H9 (cell line): ENCODE results near the gene XK. TPM values are rescaled to one million over a fixed set of nuclear protein-coding genes. Genes with fewer than 3 reads are reported as not detected.

Experiments
- DNase-seq: peaks from one replicate; pipeline ENCODE4 v3.0.0-alpha.2; 2017
- H2AFZ ChIP-seq: one replicate; pipeline ENCODE4 v1.6.1; 2013; ENCODE audit warnings: mild to moderate bottlenecking, low read length, control low read depth, moderate library complexity
- H2AK5ac ChIP-seq: 2 replicates; pipeline ENCODE4 v1.6.1; 2013; ENCODE audit warnings: low read length, control low read depth, mixed read lengths; ENCODE audit not compliant: insufficient read length
- H2BK120ac ChIP-seq: one replicate; pipeline ENCODE4 v1.6.1; 2013; ENCODE audit warnings: low read depth, mild to moderate bottlenecking, low read length, control low read depth, inconsistent platforms; ENCODE audit not compliant: poor library complexity, severe bottlenecking
- H2BK12ac ChIP-seq: 2 replicates; pipeline ENCODE4 v1.6.1; 2013; ENCODE audit warnings: low read length, control low read depth, mixed read lengths, low read depth; ENCODE audit not compliant: insufficient read length
- H2BK15ac ChIP-seq: 2 replicates; pipeline ENCODE4 v1.6.1; 2013; ENCODE audit warnings: low read depth, low read length, control low read depth
- H2BK20ac ChIP-seq: one replicate; pipeline ENCODE4 v1.6.1; 2013; ENCODE audit warnings: low read depth, mild to moderate bottlenecking, low read length, control low read depth, inconsistent platforms; ENCODE audit not compliant: poor library complexity, severe bottlenecking
- H2BK5ac ChIP-seq: 2 replicates; pipeline ENCODE4 v1.6.1; 2013; ENCODE audit warnings: low read length, control low read depth, mixed read lengths; ENCODE audit not compliant: insufficient read length
- H3K14ac ChIP-seq: 2 replicates; pipeline ENCODE4 v1.6.1; 2013; ENCODE audit warnings: low read length, control low read depth; ENCODE audit not compliant: insufficient read depth
- H3K18ac ChIP-seq: 2 replicates; pipeline ENCODE4 v1.6.1; 2013; ENCODE audit warnings: low read depth, mild to moderate bottlenecking, mixed read lengths, low read length, control low read depth; ENCODE audit not compliant: insufficient read length
- H3K23ac ChIP-seq: 2 replicates; pipeline ENCODE4 v1.6.1; 2013; ENCODE audit warnings: low read length, control low read depth, mixed read lengths, low read depth; ENCODE audit not compliant: insufficient read length
- H3K23me2 ChIP-seq: 2 replicates; pipeline ENCODE4 v1.6.1; 2013; ENCODE audit warnings: low read depth, mild to moderate bottlenecking, mixed read lengths, low read length, control low read depth; ENCODE audit not compliant: insufficient read length, poor library complexity, severe bottlenecking
- H3K27ac ChIP-seq: 2 replicates; pipeline ENCODE4 v1.5.1; 2013; ENCODE audit warnings: low read length, control low read depth, mixed read lengths, low read depth; ENCODE audit not compliant: insufficient read length
- H3K27me3 ChIP-seq: 2 replicates; pipeline ENCODE4 v1.6.1; 2013; ENCODE audit warnings: low read length, control low read depth, inconsistent platforms; ENCODE audit not compliant: insufficient read depth
- H3K4ac ChIP-seq: 2 replicates; pipeline ENCODE4 v1.6.1; 2013; ENCODE audit warnings: low read depth, mild to moderate bottlenecking, control low read depth, inconsistent platforms, low read length, moderate library complexity
- H3K4me1 ChIP-seq: 2 replicates; pipeline ENCODE4 v1.6.1; 2013; ENCODE audit warnings: low read length, control low read depth, inconsistent platforms; ENCODE audit not compliant: insufficient read depth
- H3K4me2 ChIP-seq: 2 replicates; pipeline ENCODE4 v1.6.1; 2013; ENCODE audit warnings: low read length, control low read depth, mixed read lengths; ENCODE audit not compliant: insufficient read length, insufficient read depth
- H3K56ac ChIP-seq: 2 replicates; pipeline ENCODE4 v1.6.1; 2013; ENCODE audit warnings: low read depth, mild to moderate bottlenecking, mixed read lengths, low read length, control low read depth; ENCODE audit not compliant: insufficient read length
- H3K79me1 ChIP-seq: 2 replicates; pipeline ENCODE4 v1.6.1; 2013; ENCODE audit warnings: low read depth, mild to moderate bottlenecking, moderate library complexity, low read length, control low read depth, inconsistent platforms; ENCODE audit not compliant: insufficient read depth, poor library complexity, severe bottlenecking
- H3K79me2 ChIP-seq: 2 replicates; pipeline ENCODE4 v1.6.1; 2013; ENCODE audit warnings: low read length, control low read depth, inconsistent platforms; ENCODE audit not compliant: insufficient read depth
- H3K9ac ChIP-seq: 2 replicates; pipeline ENCODE4 v1.6.1; 2013; ENCODE audit warnings: low read length, control low read depth, mixed read lengths; ENCODE audit not compliant: insufficient read length; ENCODE audit errors: extremely low read depth
- H3K9me3 ChIP-seq: one replicate; pipeline ENCODE4 v1.6.1; 2013; ENCODE audit warnings: low read depth, low read length, inconsistent platforms; ENCODE audit not compliant: control insufficient read depth
- H3T11ph ChIP-seq: one replicate; pipeline ENCODE4 v1.6.1; 2013; ENCODE audit warnings: mild to moderate bottlenecking, low read length, control low read depth, inconsistent platforms
- H4K20me1 ChIP-seq: one replicate; pipeline ENCODE4 v1.6.1; 2013; ENCODE audit not compliant: control insufficient read depth, insufficient read length, insufficient read depth
- H4K5ac ChIP-seq: 2 replicates; pipeline ENCODE4 v1.6.1; 2013; ENCODE audit warnings: low read depth, mild to moderate bottlenecking, mixed read lengths, low read length, control low read depth; ENCODE audit not compliant: insufficient read length
- H4K8ac ChIP-seq: replicated peaks from 2 replicates; pipeline ENCODE4 v1.6.1; 2013; ENCODE audit warnings: low read length, control low read depth, mixed read lengths, low read depth; ENCODE audit not compliant: insufficient read length
- H4K91ac ChIP-seq: 2 replicates; pipeline ENCODE4 v1.6.1; 2013; ENCODE audit warnings: low read depth, mild to moderate bottlenecking, moderate library complexity, mixed read lengths, low read length, control low read depth; ENCODE audit not compliant: insufficient read length
- H3K27ac Mint-ChIP-seq, 3 experiments: 2 replicates in 2 of 3; 3 replicates in 1 of 3; pipeline ENCODE4 v1.8.0; 2020 to 2021; ENCODE audit warnings: mixed read lengths in 3 of 3, mild to moderate bottlenecking in 1 of 3, moderate library complexity in 1 of 3
- H3K27me3 Mint-ChIP-seq: 2 replicates; pipeline ENCODE4 v1.8.0; 2021; ENCODE audit warnings: low read depth, mild to moderate bottlenecking, moderate library complexity, mixed read lengths
- H3K36me3 Mint-ChIP-seq, 3 experiments: 2 replicates in 2 of 3; 3 replicates in 1 of 3; pipeline ENCODE4 v1.8.0; 2020 to 2021; ENCODE audit warnings: low read depth in 3 of 3, mixed read lengths in 3 of 3; ENCODE audit not compliant: insufficient read depth in 1 of 3
- H3K4me1 Mint-ChIP-seq, 2 experiments: 2 replicates each; pipeline ENCODE4 v1.8.0; 2020; ENCODE audit warnings: mixed read lengths in 2 of 2
- H3K4me3 Mint-ChIP-seq, 2 experiments: 2 replicates in 1 of 2; 3 replicates in 1 of 2; pipeline ENCODE4 v1.8.0; 2020 to 2021; ENCODE audit warnings: mild to moderate bottlenecking in 2 of 2, mixed read lengths in 2 of 2, moderate library complexity in 1 of 2
- H3K9me3 Mint-ChIP-seq, 2 experiments: 2 replicates in 1 of 2; 3 replicates in 1 of 2; pipeline ENCODE4 v1.8.0; 2020; ENCODE audit warnings: mild to moderate bottlenecking in 2 of 2, mixed read lengths in 2 of 2, moderate library complexity in 1 of 2
- CTCF ChIP-seq: fragments of 200-600 bp; sonication (generic); conservative IDR thresholded peaks from 3 replicates; pipeline ENCODE4 v1.8.0; 2021; ENCODE audit warnings: antibody characterized with exemption, mild to moderate bottlenecking
- WGBS: extraction: QIAGEN DNeasy Blood & Tissue Kit; methylation state at CpG from one replicate; pipeline ENCODE4 v1.1.7; 2013; ENCODE audit warnings: missing lambda C conversion rate, low lambda C conversion rate, mixed read lengths; ENCODE audit not compliant: insufficient read length; ENCODE audit errors: extremely low coverage; 5-methylcytosine and 5-hydroxymethylcytosine counted together
- total RNA-seq: library from RNA; stranded (reverse); gene quantifications from 2 replicates; pipeline ENCODE4 v1.2.1, GENCODE V29; 2021

The XK gene
- total RNA-seq, 1 experiment from 2014 or later, result 0.85 TPM

DNA sequence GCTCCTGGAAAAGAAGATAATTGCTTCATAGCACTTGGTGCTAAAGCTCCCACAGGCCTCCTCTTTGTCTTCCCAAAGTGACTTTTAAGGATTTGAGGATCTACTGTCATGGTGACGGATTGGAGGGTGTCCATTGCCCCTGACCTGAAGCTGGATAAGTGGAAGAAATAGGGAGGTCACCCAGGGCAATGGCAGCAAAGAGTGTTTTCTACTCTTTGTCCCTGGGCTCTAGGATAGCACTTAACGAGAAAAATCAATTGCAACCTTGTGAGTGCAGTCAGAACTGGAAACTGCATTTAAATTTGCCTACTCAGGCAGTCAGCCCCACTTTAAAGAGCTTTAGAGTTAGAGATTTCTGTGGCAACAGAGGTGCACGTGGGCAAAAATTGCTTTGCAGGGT lies 43.7 kb upstream of the XK start:
- Histone ChIP-seq H3K23me2 (no peaks in the 10 kb centered on the region), H3K56ac (no peak overlapping the region), H3K27me3 (no peaks in the 10 kb centered on the region), H4K8ac (no peak overlapping the region), H4K5ac (no peak overlapping the region), H3K4me1 (no peaks in the 10 kb centered on the region), H3K18ac (no peak overlapping the region), H4K20me1 (no peaks in the 10 kb centered on the region), H2AFZ (no peak overlapping the region), H3K9me3 (peaks cover 6% of the 10 kb centered on the region), H3K4me2 (no peak overlapping the region), H2BK5ac (no peak overlapping the region), H2BK12ac (no peak overlapping the region), H3K27ac (no peak overlapping the region), H3K23ac (no peak overlapping the region), H3T11ph (no peak overlapping the region), H2BK15ac (no peak overlapping the region), H3K79me1 (no peaks in the 10 kb centered on the region), H3K79me2 (no peaks in the 10 kb centered on the region), H2AK5ac (no peak overlapping the region), H2BK20ac (no peak overlapping the region), H3K14ac (no peak overlapping the region), H4K91ac (no peak overlapping the region), H3K4ac (no peak overlapping the region), H2BK120ac (no peak overlapping the region), H3K9ac (no peak overlapping the region)
- WGBS, result no CpG with 5 or more reads among the region's 3 CpGs
- peaks cover 0 to 7% of the 10 kb centered on the region in 2 experiments; a peak in 2 of 4 replicates for H3K4me1 Mint-ChIP-seq
- H3K4me3 Mint-ChIP-seq, result no peak overlapping the region
- TF ChIP-seq CTCF, result no peak
- DNase-seq, result no peak
- no peaks in the 10 kb centered on the region; a peak in 2 of 7 replicates for H3K36me3 Mint-ChIP-seq
- peaks cover 54 to 56% of the 10 kb centered on the region in 2 experiments for H3K9me3 Mint-ChIP-seq
- no peaks in the 10 kb centered on the region for H3K27me3 Mint-ChIP-seq
- H3K27ac Mint-ChIP-seq, result no peak overlapping the region
